ENCODE results near the gene UMODL1. TPM values are rescaled to one million over a fixed set of nuclear protein-coding genes. Genes with fewer than 3 reads are reported as not detected.
"Not testable (repeated sequence)": the region's sequence is repeated elsewhere in the genome, so short reads cannot be mapped to it uniquely, and the experiment has no call there.

The UMODL1 gene
- total and polyA plus RNA-seq, 3 experiments from 2014 or later, result 0.07 TPM; not detected in 2

DNA sequence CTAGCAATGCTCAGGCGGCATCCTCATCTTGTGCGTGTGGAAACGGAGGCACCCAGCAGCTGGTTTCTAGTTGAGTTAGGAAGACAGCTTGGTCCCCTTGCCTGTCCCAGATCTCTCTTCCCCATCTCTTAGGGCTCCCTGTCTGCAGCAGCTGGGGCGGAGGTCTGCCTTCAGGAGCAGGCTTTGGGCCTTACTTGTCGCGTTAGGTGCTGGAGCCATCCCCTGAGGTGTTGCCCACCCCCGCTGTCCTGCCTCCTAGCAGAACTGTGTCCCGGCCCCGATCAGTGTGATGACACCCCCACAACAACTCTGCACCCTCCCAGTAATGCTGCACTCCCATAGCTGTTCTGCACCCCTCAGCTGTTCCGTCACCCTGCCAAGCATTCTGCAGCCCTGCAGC is 40.7 kb downstream of the UMODL1 start:
- H3K9me3 Mint-ChIP-seq, result no peaks in the 10 kb centered on the region
- Histone ChIP-seq H3K36me3 (ENCODE audit: insufficient read depth, low read length) (no peaks in the 10 kb centered on the region), H3K9me3 (ENCODE audit: low read length) (no peaks in the 10 kb centered on the region), H3K27me3 (ENCODE audit: insufficient read depth, low read length, poor library complexity, severe bottlenecking) (peaks cover 17% of the 10 kb centered on the region), H3K4me1 (ENCODE audit: insufficient read depth, low read length) (peaks cover 16% of the 10 kb centered on the region), H3K27ac (ENCODE audit: low read depth, low read length) (no peak overlapping the region), H3K4me3 (ENCODE audit: low read length) (no peak overlapping the region)
- H3K4me3 Mint-ChIP-seq, result no peak overlapping the region
- POLR2A ChIA-PET, result no interaction called here
- no peak for DNase-seq
- H3K27ac Mint-ChIP-seq, result no peak overlapping the region
- H3K27me3 Mint-ChIP-seq, result peaks cover 12 to 43% of the 10 kb centered on the region in 2 donors
- CTCF ChIA-PET, result interaction anchor here (0.6 to 2.2 kb wide), 6 partner anchors 14 to 296 kb away, joined by 3 to 13 read pairs (median 4); partner anchors contain the start of gene ZBTB21
- H3K4me1 Mint-ChIP-seq, result peaks cover 4 to 6% (median 5%) of the 10 kb centered on the region in 3 donors
- H3K36me3 Mint-ChIP-seq, result no peaks in the 10 kb centered on the region

DNA sequence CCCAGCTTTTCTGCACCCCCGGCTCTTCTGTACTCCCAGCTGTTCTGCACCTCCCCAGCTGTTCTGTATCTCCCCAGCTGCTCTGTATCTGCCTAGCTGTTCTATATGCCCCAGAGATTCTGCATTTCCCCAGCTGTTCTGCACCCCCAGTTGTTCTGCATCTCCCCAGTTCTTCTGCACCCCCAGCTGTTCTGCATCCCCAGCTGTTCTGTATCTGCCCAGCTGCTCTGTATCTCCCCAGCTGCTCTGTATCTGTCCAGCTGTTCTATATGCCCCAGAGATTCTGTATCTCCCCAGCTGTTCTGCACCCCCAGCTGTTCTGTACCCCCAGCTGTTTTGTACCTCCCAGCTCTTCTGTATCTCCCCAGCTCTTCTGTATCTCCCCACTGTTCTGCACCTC is 41.1 kb downstream of the UMODL1 start:
- no peak overlapping the region for H3K27ac ChIP-seq (ENCODE audit: low read depth, low read length)
- no peaks in the 10 kb centered on the region for H3K9me3 Mint-ChIP-seq
- no peaks in the 10 kb centered on the region for H3K36me3 Mint-ChIP-seq
- DNase-seq, result no peak
- ChIA-PET POLR2A (no interaction called here), CTCF (interaction anchor here (0.6 to 2.2 kb wide), 6 partner anchors 13 to 296 kb away, joined by 3 to 13 read pairs (median 4); partner anchors contain the start of gene ZBTB21)
- no peak overlapping the region for H3K27ac Mint-ChIP-seq
- H3K4me1 Mint-ChIP-seq, result peaks cover 6 to 9% (median 8%) of the 10 kb centered on the region in 3 donors
- H3K4me1 ChIP-seq (ENCODE audit: insufficient read depth, low read length), result peaks cover 16% of the 10 kb centered on the region
- H3K36me3 ChIP-seq (ENCODE audit: insufficient read depth, low read length), result no peaks in the 10 kb centered on the region
- peaks cover 17% of the 10 kb centered on the region for H3K27me3 ChIP-seq (ENCODE audit: insufficient read depth, low read length, poor library complexity, severe bottlenecking)
- H3K4me3 Mint-ChIP-seq, result no peak overlapping the region
- H3K4me3 ChIP-seq (ENCODE audit: low read length), result no peak overlapping the region
- peaks cover 12 to 45% of the 10 kb centered on the region in 2 donors for H3K27me3 Mint-ChIP-seq
- H3K9me3 ChIP-seq (ENCODE audit: low read length), result no peaks in the 10 kb centered on the region

DNA sequence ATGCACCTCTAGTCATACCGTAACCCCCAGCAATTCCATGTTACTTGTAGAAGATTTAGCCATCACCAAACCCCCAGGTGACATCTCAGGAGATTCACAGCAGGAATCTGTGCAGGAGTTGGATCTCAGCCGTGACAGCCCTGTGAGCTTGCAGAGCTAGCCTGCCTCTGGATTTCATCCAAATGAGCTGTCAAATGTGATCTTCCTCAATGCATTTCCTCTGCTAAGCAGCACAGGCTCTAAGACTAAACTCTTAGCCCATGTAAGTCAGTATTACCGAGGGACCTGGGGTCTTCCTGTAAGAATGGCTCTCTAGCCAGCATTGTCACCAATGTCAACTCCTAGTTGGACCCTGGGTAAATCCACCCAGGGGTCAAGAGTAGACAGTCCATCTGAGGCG is 41.7 kb downstream of the UMODL1 start:
- Histone ChIP-seq H3K4me3 (ENCODE audit: low read length) (no peak overlapping the region), H3K27me3 (ENCODE audit: insufficient read depth, low read length, poor library complexity, severe bottlenecking) (peaks cover 20% of the 10 kb centered on the region), H3K36me3 (ENCODE audit: insufficient read depth, low read length) (no peaks in the 10 kb centered on the region), H3K9me3 (ENCODE audit: low read length) (no peaks in the 10 kb centered on the region), H3K27ac (ENCODE audit: low read depth, low read length) (no peak overlapping the region), H3K4me1 (ENCODE audit: insufficient read depth, low read length) (peaks cover 11% of the 10 kb centered on the region)
- H3K27ac Mint-ChIP-seq, result peak overlapping the region in 1 of 8 donors; percentile 52
- ChIA-PET POLR2A (no interaction called here), CTCF (interaction anchor here (1.4 to 2.2 kb wide), 4 partner anchors 13 to 297 kb away, joined by 3 to 13 read pairs (median 4); no protein-coding TSS in a partner anchor)
- H3K4me3 Mint-ChIP-seq, result no peak overlapping the region
- no peak for DNase-seq
- H3K27me3 Mint-ChIP-seq, result peaks cover 17 to 51% of the 10 kb centered on the region in 2 donors
- H3K36me3 Mint-ChIP-seq, result no peaks in the 10 kb centered on the region
- H3K9me3 Mint-ChIP-seq, result no peaks in the 10 kb centered on the region
- H3K4me1 Mint-ChIP-seq, result peaks cover 7 to 12% (median 10%) of the 10 kb centered on the region in 3 donors

DNA sequence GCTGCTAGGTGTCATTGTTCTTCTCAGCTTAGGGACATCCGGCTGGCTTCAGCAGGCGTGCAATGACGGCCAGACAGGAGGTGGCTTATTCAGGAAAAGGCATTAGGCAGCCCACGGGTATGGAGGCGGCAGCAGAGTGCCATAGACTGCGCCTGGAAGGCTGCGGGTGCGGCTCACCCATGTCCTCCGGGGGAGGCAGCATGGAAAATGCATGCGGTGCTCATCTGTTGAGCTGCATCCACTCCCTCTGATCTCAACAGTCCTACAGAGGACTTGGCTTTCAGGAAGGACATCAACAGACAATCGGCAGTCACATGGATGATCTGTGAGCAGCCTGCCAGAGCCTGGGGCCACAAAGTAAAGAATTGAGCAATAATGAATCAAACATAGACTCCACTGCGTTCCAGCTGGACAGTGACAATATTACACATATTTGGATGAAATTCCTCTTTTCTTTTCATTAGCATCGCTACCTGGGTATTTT is 42.9 kb downstream of the UMODL1 start:
- H3K36me3 Mint-ChIP-seq, result no peaks in the 10 kb centered on the region
- H3K4me3 Mint-ChIP-seq, result no peak overlapping the region
- Histone ChIP-seq H3K27ac (ENCODE audit: low read depth, low read length) (no peak overlapping the region), H3K9me3 (ENCODE audit: low read length) (no peaks in the 10 kb centered on the region), H3K27me3 (ENCODE audit: insufficient read depth, low read length, poor library complexity, severe bottlenecking) (peaks cover 31% of the 10 kb centered on the region), H3K4me1 (ENCODE audit: insufficient read depth, low read length) (peaks cover 4% of the 10 kb centered on the region), H3K36me3 (ENCODE audit: insufficient read depth, low read length) (no peaks in the 10 kb centered on the region), H3K4me3 (ENCODE audit: low read length) (no peak overlapping the region)
- DNase-seq, result no peak
- H3K4me1 Mint-ChIP-seq, result peaks cover 5 to 9% (median 7%) of the 10 kb centered on the region in 3 donors
- H3K27me3 Mint-ChIP-seq, result peaks cover 17 to 59% of the 10 kb centered on the region in 2 donors
- H3K27ac Mint-ChIP-seq, result no peak overlapping the region
- no peaks in the 10 kb centered on the region for H3K9me3 Mint-ChIP-seq
- ChIA-PET CTCF (interaction anchor here (1.3 to 1.5 kb wide), 3 partner anchors 17 to 336 kb away, joined by 3 to 4 read pairs (median 3); no protein-coding TSS in a partner anchor), POLR2A (no interaction called here)

DNA sequence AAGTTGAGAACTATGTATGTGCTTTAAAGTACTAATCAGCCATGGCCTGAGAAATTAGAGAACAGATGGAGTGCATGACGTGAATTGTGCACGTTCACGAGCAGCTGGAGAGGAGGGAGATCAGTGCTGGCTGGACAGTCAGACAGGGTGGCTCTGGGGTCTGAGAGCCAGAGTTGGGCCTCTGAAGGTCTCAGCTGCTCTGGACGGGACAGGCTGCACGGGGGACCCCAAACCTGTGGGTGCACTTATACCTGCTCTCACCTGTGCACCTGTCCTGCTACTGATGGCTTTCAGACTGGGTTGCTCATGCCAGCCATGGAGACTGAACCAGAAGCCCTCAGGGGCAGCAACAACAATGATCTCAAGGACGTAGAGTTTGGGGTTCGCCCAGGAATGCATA is 43.5 kb downstream of the UMODL1 start:
- Mint-ChIP-seq H3K4me3 (no peak overlapping the region), H3K36me3 (no peaks in the 10 kb centered on the region), H3K27ac (no peak overlapping the region), H3K4me1 (peaks cover 5 to 11% (median 7%) of the 10 kb centered on the region in 3 donors), H3K27me3 (peaks cover 17 to 65% of the 10 kb centered on the region in 2 donors), H3K9me3 (no peaks in the 10 kb centered on the region)
- Histone ChIP-seq H3K27me3 (ENCODE audit: insufficient read depth, low read length, poor library complexity, severe bottlenecking) (peaks cover 38% of the 10 kb centered on the region), H3K36me3 (ENCODE audit: insufficient read depth, low read length) (no peaks in the 10 kb centered on the region), H3K9me3 (ENCODE audit: low read length) (no peaks in the 10 kb centered on the region), H3K27ac (ENCODE audit: low read depth, low read length) (no peak overlapping the region), H3K4me3 (ENCODE audit: low read length) (no peak overlapping the region), H3K4me1 (ENCODE audit: insufficient read depth, low read length) (peaks cover 4% of the 10 kb centered on the region)
- DNase-seq, result no peak
- POLR2A ChIA-PET, result no interaction called here
- CTCF ChIA-PET, result interaction anchor here (1.0 to 1.5 kb wide), 4 partner anchors 17 to 335 kb away, joined by 3 to 4 read pairs (median 3); no protein-coding TSS in a partner anchor

DNA sequence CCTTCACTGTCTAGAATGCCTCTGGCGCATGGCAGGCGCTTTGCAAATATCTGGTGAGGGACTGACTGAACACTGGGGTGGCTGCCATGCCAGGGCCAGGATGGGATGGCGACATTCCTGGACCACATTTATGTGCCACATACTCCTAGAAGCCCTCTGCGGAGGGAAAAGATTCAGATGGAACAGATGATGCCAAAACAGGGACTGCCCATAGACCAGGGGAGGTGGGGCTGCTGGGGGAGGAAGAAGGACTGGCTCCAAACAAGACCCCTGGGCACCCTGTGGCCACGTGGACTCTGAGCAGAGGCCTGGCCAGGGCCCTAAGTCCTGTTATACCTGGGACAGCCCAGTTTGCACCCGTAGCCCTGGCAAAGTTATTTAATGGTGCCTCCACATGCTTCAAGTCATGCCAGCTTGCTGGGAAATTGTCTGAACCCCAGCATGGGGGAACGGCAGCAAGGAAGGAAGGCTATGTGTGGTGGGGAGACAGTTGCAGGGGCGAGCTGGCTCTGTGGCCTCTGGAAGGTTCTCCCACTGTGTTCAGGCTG is 44.1 kb downstream of the UMODL1 start:
- Mint-ChIP-seq H3K4me3 (peak overlapping the region in 1 of 7 donors; percentile 36), H3K36me3 (no peaks in the 10 kb centered on the region), H3K27me3 (peaks cover 19 to 70% of the 10 kb centered on the region in 2 donors), H3K27ac (no peak overlapping the region), H3K9me3 (no peaks in the 10 kb centered on the region), H3K4me1 (peaks cover 5 to 11% (median 7%) of the 10 kb centered on the region in 3 donors)
- ChIA-PET POLR2A (interaction anchor here (0.6 kb wide), 1 partner anchor 399 kb away, joined by 6 read pairs; the partner anchor contains the start of gene SLC37A1), CTCF (interaction anchor here (1.0 to 3.9 kb wide), 4 partner anchors 8 to 298 kb away, joined by 3 to 44 read pairs (median 22); no protein-coding TSS in a partner anchor)
- Histone ChIP-seq H3K9me3 (ENCODE audit: low read length) (no peaks in the 10 kb centered on the region), H3K4me3 (ENCODE audit: low read length) (no peak overlapping the region), H3K36me3 (ENCODE audit: insufficient read depth, low read length) (no peaks in the 10 kb centered on the region), H3K27me3 (ENCODE audit: insufficient read depth, low read length, poor library complexity, severe bottlenecking) (peaks cover 43% of the 10 kb centered on the region), H3K27ac (ENCODE audit: low read depth, low read length) (no peak overlapping the region), H3K4me1 (ENCODE audit: insufficient read depth, low read length) (peaks cover 4% of the 10 kb centered on the region)
- no peak for DNase-seq

DNA sequence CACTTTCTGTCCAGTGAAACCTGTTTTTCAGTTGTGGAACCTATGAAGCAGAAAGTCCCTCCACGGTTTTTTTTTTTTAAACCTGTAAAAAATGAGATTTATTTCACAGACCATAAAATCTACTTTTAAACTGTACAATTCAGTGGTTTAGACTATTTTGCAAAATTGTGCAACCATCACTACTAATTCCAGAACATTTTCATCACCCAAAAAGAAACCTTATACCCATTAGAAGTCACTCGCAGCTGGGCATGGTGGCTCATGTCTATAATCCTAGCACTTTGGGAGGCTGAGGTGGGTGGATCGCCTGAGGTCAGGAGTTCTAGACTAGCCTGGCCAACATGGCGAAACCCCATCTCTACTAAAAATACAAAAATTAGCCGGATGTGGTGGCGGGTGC is 45.4 kb downstream of the UMODL1 start:
- H3K9me3 Mint-ChIP-seq; H3K4me1 ChIP-seq (ENCODE audit: insufficient read depth, low read length); H3K27ac ChIP-seq (ENCODE audit: low read depth, low read length); H3K36me3 Mint-ChIP-seq; H3K4me3 ChIP-seq (ENCODE audit: low read length); DNase-seq; H3K9me3 ChIP-seq (ENCODE audit: low read length); H3K36me3 ChIP-seq (ENCODE audit: insufficient read depth, low read length); H3K4me3 Mint-ChIP-seq; H3K27ac Mint-ChIP-seq: not testable (repeated sequence)
- ChIA-PET POLR2A (interaction anchor here (1.2 kb wide), 1 partner anchor 105 kb away, joined by 3 read pairs; no protein-coding TSS in a partner anchor), CTCF (interaction anchor here (1.1 to 3.9 kb wide), 10 partner anchors 9 to 833 kb away, joined by 3 to 44 read pairs (median 6); no protein-coding TSS in a partner anchor)
- Mint-ChIP-seq H3K4me1 (peaks cover 5 to 11% (median 7%) of the 10 kb centered on the region in 3 donors), H3K27me3 (peaks cover 25 to 84% of the 10 kb centered on the region in 2 donors)
- H3K27me3 ChIP-seq (ENCODE audit: insufficient read depth, low read length, poor library complexity, severe bottlenecking), result peaks cover 46% of the 10 kb centered on the region
